GM21360 (cell line): ENCODE data around the gene SLC4A2.
A peak's percentile ranks its signal among the peaks of the same experiment; 100 is the strongest.
"Not testable (repeated sequence)": the region's sequence is repeated elsewhere in the genome, so short reads cannot be mapped to it uniquely, and the experiment has no call there.

Source experiments
- ATAC-seq: cut with Tn5 transposase; IDR thresholded peaks from one replicate; pipeline ENCODE4 v1.9.1; 2021; ENCODE audit warnings: mild to moderate bottlenecking, moderate library complexity; ENCODE audit not compliant: unreplicated experiment

Gene SLC4A2

DNA sequence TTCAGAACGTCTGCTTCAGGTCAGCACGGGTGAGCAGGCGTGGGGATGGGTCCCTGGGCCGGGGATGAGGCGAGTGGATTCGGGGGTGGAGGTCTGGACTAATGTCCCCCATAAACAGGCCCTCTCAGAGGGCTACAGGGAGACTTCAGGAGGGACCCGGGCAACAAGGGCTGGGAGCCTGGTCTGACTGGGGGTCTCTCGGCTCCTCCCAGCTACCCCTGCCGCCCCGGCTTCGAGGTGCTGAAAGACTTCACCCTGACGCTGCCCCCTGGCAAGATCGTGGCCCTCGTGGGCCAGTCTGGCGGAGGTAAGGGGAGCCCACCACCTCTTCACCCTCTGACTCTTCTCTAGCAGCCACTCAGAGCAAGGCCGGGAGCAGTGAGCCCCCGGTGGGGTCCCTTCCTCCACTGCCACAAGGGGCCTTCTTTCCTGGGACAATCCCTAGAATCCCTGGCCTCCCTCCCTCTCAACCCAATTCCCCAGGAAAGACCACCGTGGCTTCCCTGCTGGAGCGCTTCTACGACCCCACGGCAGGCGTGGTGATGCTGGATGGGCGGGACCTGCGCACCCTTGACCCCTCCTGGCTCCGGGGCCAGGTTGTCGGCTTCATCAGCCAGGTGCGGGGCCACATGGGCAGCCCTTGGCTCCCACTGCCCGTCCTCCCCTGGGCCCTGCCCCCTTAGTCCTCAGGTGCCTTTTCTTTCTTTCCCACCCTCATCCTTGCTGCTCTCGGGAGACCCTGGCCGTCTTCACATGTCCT, 18.6 kb upstream of the SLC4A2 start:
- no peak for ATAC-seq

DNA sequence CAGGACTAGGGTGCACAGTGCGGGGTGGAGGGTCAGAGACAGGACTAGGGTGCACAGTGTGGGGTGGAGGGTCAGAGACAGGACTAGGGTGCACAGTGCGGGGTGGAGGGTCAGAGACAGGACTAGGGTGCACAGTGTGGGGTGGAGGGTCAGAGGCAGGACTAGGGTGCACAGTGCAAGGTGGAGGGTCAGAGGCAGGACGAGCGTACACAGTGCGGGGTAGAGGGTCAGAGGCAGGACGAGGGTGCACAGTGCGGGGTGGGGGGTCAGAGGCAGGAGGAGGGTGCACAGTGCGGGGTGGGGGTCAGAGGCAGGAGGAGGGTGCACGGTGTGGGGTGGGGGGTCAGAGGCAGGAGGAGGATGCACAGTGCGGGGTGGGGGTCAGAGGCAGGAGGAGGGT, 15.9 kb upstream of the SLC4A2 start:
- ATAC-seq = not testable (repeated sequence)

DNA sequence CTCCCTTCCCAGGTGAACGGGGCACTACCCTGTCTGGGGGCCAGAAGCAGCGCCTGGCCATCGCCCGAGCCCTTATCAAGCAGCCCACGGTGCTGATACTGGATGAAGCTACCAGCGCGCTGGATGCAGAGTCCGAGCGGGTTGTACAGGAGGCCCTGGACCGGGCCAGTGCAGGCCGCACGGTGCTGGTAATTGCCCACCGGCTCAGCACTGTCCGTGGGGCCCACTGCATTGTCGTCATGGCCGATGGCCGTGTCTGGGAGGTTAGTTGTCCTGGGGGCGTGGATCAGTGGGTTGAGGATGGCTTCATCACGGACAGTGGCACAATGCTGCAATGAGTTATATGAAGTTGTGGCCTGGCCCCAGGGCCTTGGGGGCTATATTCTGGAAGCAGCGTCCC, 15.4 kb upstream of the SLC4A2 start:
- no peak for ATAC-seq

- no peak for ATAC-seq
Measured at GRCh38 chr7:151045262-151045661, 14.1 kb upstream of the SLC4A2 start.

DNA sequence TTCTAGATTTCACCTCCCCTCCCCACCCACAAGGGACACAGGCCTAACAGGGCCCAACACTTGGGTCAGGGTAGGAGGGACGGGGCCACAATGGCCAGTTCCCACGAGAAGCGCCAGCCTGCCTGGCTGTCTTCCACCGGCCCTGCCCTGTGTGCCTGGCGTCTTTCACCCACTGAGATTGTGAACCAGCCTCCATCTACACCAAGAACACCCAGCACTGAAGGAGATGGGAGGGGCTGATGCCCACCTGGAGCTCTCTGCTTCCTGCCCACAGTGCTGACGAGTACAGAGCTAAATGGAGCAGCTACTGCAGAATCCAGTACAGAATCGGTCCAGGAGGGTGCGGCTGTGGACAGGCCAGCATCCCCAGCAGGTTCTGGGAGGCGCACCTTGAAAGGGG, 13.4 kb upstream of the SLC4A2 start:
- ATAC-seq = no peak

DNA sequence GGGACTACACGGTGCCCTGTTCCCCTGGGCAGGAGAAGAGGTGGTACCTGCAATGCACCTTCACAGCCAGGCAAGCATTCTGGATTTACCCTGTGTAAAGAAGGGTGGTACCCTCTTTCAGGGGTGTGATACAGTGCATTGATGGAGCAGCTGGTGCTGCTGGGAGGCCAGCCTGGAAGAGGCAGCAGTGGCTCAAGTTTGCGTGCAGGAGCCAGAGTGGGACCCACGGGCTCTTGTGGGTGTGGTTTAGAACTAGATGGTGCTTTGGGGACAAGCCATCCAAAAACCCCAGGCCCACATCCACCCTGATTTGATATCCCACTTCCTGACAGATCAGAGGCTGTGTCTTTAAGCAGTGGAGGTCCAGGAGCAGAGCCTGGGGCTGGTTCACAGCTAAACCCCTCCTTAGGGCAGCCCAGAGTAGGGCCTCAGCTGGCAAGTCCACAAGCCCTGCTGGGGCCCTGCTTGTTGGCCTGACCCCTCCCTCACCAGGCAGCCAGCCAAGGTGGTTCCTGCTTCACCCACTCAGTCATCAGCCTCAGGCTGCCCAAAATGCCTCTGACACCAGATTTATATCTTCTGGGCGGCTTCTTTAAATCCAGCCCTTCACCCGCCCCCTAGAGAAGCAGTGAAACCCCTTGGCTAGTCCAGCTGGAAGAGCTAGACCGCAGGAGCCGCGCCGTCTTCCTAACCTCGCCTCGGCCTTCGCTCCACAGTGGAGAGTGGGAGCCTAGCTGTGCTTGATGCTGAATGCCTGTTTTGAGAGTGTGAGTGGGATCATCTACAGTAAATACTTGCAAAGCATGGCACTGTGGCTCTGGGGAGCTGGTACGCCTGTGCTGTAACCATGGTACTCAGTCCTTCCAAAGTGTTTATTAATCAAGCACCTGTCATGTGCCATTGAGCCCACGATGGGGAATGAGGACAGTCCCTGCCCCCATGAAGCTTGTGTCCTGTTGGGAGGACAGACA, 12.5 kb upstream of the SLC4A2 start:
- ATAC-seq = no peak

- no peak for ATAC-seq
Measured at GRCh38 chr7:151047976-151048815, 11.2 kb upstream of the SLC4A2 start, which contains the start of gene ASIC3. ASIC3 (plus strand) TSS chr7:151048531; CDS start chr7:151048886, 355 bp downstream.

GRCh38 chr7:151048911-151049463, 10.4 kb upstream of the SLC4A2 start:
- ATAC-seq = no peak

DNA sequence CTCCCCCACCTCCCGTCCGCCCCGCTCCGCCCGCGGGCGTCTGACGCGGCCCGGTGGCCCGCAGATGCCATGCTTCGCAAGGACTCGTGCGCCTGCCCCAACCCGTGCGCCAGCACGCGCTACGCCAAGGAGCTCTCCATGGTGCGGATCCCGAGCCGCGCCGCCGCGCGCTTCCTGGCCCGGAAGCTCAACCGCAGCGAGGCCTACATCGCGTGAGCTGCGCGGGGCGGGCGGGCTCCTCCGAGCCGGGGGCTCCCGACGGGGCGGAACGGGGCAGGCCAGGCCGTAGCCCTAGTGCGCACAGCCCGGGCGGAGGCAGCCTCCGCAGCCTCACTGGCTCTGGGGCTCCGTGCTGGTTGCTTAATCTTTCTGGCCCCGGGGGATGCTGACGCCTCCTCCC, 8.3 kb upstream of the SLC4A2 start:
- no peak for ATAC-seq

DNA sequence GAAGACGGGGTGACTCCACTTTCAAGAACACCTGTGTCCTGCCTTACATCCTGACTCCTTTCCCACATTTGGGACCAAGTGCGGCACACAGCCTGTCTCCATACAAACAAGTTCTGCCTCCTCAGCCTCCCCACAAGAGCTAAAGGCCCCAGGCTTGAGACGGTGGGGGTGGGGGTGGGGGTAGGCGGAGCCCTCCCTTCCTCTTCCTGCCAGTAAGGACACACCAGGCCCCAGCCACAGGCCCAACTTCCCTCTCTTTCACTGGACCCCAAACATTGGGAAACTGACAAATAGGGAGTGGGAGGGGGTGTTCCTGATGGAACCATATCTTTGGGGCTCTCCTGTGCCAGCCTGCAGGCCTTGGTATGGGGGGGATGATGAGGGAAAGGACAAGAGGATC, 6.3 kb upstream of the SLC4A2 start:
- no peak for ATAC-seq

- no peak for ATAC-seq
Measured at GRCh38 chr7:151053751-151054150, 5.6 kb upstream of the SLC4A2 start.

DNA sequence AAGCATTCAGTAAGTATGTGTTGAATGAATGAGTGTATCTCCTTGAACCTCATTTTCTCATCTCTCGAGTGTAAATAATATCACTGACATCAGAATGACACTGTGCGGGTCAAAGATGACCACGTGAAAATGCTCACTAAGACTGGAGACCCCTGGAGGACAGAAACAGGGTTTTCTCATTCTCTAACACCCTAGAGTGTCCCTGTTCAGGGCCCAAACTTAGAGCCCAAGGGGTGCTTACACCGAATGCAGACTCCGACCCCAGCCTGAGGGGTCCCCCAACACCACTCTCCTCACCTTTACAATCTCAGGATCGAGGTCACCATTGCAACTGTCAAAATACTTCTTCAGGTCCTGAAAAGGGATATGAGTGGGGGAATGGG, 3.1 kb upstream of the SLC4A2 start:
- ATAC-seq = no peak

DNA sequence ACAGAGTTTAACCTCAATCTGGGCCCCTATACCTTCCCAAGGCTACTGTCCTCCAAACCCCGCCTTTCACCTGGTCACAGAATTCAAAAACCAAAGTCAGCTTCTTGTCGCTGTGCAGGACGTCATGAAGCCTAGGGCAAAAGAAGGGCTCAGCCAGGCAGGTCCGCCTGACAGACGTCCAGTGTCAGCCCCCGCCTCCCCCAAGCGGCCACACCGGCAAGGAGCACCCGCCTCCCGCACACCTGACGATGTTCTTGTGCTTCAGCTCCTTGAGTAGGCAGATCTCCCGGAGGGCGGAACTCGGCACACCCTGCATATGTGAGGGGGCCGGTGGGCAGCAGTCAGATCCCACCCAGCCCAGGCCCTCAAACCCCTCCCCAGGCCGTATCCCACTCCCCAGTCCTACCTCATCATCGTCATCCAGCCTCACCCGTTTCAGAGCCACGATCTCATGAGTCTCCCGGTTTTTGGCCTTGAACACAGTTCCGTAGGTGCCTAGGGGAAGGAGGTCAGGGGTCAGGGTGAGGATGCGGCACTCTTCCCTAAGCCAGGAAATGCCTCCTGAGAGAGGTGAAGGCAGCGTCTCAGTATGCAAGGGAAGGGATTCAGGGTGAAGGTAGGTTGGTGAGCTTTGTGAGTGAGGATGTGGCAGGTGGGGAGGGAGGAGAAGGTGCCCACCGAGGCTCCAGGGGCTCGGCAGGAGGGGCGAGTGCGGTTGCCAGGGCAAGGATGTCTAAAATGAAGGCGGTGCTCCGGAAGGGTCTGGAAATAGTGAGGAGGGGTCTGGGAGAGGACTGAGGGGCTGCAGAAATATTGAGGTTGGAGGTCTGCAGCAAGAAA, 2.5 kb upstream of the SLC4A2 start:
- no peak for ATAC-seq

- peak; percentile 8 for ATAC-seq
Measured at GRCh38 chr7:151057506-151057988, 1.8 kb upstream of the SLC4A2 start, which contains the start of gene CDK5. CDK5 (minus strand) TSS chr7:151057897; CDS start chr7:151057848, 49 bp downstream.

GRCh38 chr7:151057989-151058780, 1.2 kb upstream of the SLC4A2 start:
- ATAC-seq = peak; percentile 83

- no peak for ATAC-seq
Measured at GRCh38 chr7:151058781-151059366, 515 bp upstream of the SLC4A2 start.

DNA sequence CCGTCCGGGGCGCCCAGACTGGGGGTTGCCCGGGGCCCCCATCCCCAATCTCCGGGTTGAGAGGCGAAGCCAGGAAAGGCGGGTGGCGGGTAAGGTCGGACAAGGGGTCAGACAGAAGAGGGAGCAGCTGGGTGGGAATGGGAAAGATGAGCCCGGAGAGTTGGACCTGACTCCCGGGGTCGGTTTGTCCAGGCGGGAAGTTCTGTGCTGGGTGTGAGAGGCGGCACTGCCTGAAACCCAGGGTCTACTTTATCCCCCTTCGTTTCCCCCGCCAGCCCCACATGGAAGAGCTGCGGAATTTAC, 675 bp downstream of the SLC4A2 start:
- no peak for ATAC-seq

GRCh38 chr7:151060416-151061212, 1.2 kb downstream of the SLC4A2 start:
- no peak for ATAC-seq
